Measurements from ENCODE around the gene SAMD7.
A peak's percentile ranks its signal among the peaks of the same experiment; 100 is the strongest.

SAMD7 gene

GRCh38 chr3:169965562-169966427 is 54.4 kb downstream of the SAMD7 start:
- POLR2A ChIA-PET: interaction anchor here (0.5 to 1.4 kb wide), 2 partner anchors 194 to 197 kb away, joined by 3 to 4 read pairs; partner anchors contain the start of gene ACTRT3
- CTCF ChIA-PET: interaction anchor here (0.7 to 1.6 kb wide), 5 partner anchors 7 to 154 kb away, joined by 3 to 4 read pairs (median 3); no protein-coding TSS in a partner anchor
- no peak for DNase-seq (ENCODE audit: low read depth, low spot score)
- no peak for TF ChIP-seq CTCF (IDR thresholded peaks at IDR 0.05; ENCODE audit: insufficient read depth, low read length, missing control alignments)
- peak overlapping the region; percentile 82 for H3K4me3 ChIP-seq (ENCODE audit: low read depth, low read length)

GRCh38 chr3:169966428-169966950 is 55.1 kb downstream of the SAMD7 start, which contains the start of gene SEC62:
Gene SEC62 (plus strand): TSS chr3:169966807. CDS start chr3:169966823, 16 bp downstream.
- H3K4me3 ChIP-seq (ENCODE audit: low read depth, low read length): peak within 1 kb of the TSS; percentile 82
- TF ChIP-seq CTCF (IDR thresholded peaks at IDR 0.05; ENCODE audit: insufficient read depth, low read length, missing control alignments): peak; percentile 60
- POLR2A ChIA-PET: interaction anchor here (0.9 to 1.4 kb wide), 3 partner anchors 10 to 194 kb away, joined by 3 to 5 read pairs (median 4); partner anchors contain the start of genes LRRC34 and LRRIQ4
- CTCF ChIA-PET: interaction anchor here (0.7 to 1.6 kb wide), 5 partner anchors 8 to 155 kb away, joined by 3 to 4 read pairs (median 3); no protein-coding TSS in a partner anchor
- DNase-seq (ENCODE audit: low read depth, low spot score): peak; percentile 40

- no peak for DNase-seq (ENCODE audit: low read depth, low spot score)
- TF ChIP-seq CTCF (IDR thresholded peaks at IDR 0.05; ENCODE audit: insufficient read depth, low read length, missing control alignments): no peak
- ChIA-PET POLR2A (interaction anchor here (0.9 to 1.4 kb wide), 3 partner anchors 9 to 195 kb away, joined by 3 to 5 read pairs (median 4); partner anchors contain the start of genes LRRC34 and LRRIQ4), CTCF (interaction anchor here (0.7 to 1.6 kb wide), 5 partner anchors 8 to 206 kb away, joined by 3 to 4 read pairs (median 3); partner anchors contain the start of gene TERC)
- H3K4me3 ChIP-seq (ENCODE audit: low read depth, low read length): peak overlapping the region; percentile 82
Observed at GRCh38 chr3:169966951-169967915, 55.9 kb downstream of the SAMD7 start.

- ChIA-PET POLR2A (no interaction called here), CTCF (interaction anchor here (0.7 to 1.0 kb wide), 2 partner anchors 204 to 207 kb away, joined by 3 read pairs; partner anchors contain the start of gene TERC)
- peak overlapping the region; percentile 82 for H3K4me3 ChIP-seq (ENCODE audit: low read depth, low read length)
- TF ChIP-seq CTCF (IDR thresholded peaks at IDR 0.05; ENCODE audit: insufficient read depth, low read length, missing control alignments): no peak
- DNase-seq (ENCODE audit: low read depth, low spot score): no peak
Observed at GRCh38 chr3:169968224-169968885, 57.0 kb downstream of the SAMD7 start.

- H3K4me3 ChIP-seq (ENCODE audit: low read depth, low read length): no peak overlapping the region
- no peak for TF ChIP-seq CTCF (IDR thresholded peaks at IDR 0.05; ENCODE audit: insufficient read depth, low read length, missing control alignments)
- POLR2A ChIA-PET: no interaction called here
Observed at GRCh38 chr3:169969174-169970095, 58.1 kb downstream of the SAMD7 start.

More at GRCh38 chr3:169969174-169970095, 58.1 kb downstream of the SAMD7 start:
- no peak for DNase-seq (ENCODE audit: low read depth, low spot score)
- CTCF ChIA-PET: no interaction called here

Data from AG04449 (cell line).